Measurements from ENCODE around the gene PTPRQ. TPM values are rescaled to one million over a fixed set of nuclear protein-coding genes. Genes with fewer than 3 reads are reported as not detected.
"Not testable (repeated sequence)": the region's sequence is repeated elsewhere in the genome, so short reads cannot be mapped to it uniquely, and the experiment has no call there.

Gene PTPRQ
- total RNA-seq, 1 donor from 2014 or later, result not detected

DNA sequence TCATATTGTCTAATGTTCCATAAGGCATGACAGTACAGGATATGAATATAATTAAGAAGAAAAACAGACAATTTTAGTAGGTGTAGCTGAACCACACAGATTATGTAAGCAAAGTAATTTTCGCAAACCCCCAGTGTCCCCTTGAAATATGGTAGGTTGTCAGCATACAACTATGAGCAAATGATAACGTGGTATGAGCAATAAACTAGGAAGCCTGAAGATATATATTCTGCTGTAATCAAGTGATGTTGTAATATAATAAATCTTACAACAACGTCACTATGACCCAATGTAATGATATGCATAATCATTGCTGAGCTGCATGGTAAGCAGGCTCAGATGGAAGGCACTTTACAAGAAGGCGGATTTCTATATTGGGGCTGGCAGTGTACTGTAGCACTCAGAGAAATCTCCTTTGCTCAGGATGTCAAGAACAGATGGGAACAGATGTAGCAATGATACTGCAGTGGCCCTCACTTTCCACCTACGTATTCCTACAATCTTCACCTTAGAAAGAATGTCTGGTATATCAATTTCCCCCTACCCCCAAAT lies 215.6 kb downstream of the PTPRQ start:
- no peak for DNase-seq (ENCODE audit: low read depth)
- no peak overlapping the region for H3K4me3 ChIP-seq (ENCODE audit: low read depth, low read length)
- TF ChIP-seq, protein P1, sequence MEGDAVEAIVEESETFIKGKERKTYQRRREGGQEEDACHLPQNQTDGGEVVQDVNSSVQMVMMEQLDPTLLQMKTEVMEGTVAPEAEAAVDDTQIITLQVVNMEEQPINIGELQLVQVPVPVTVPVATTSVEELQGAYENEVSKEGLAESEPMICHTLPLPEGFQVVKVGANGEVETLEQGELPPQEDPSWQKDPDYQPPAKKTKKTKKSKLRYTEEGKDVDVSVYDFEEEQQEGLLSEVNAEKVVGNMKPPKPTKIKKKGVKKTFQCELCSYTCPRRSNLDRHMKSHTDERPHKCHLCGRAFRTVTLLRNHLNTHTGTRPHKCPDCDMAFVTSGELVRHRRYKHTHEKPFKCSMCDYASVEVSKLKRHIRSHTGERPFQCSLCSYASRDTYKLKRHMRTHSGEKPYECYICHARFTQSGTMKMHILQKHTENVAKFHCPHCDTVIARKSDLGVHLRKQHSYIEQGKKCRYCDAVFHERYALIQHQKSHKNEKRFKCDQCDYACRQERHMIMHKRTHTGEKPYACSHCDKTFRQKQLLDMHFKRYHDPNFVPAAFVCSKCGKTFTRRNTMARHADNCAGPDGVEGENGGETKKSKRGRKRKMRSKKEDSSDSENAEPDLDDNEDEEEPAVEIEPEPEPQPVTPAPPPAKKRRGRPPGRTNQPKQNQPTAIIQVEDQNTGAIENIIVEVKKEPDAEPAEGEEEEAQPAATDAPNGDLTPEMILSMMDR (conservative IDR thresholded peaks at IDR 0.05; ENCODE audit: low read depth, low read length), result no peak

DNA sequence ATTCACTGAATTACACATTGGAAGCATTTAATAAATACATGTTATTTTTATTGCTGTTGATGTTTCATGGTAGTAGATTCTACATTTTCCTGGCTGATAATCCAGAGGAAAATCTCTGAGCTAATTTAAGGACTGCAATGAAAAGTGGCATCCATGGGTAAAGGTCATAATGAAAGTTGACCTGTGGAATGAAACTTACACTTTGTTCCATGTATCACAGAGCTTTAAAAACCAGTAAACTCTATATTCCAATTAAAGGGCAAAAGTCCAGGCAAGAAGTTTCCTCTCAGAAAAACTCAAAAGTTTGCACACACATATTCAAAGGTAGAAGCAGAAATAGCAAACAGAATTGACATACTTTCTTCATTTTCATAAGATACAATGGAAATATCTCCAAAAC lies 218.6 kb downstream of the PTPRQ start:
- DNase-seq (ENCODE audit: low read depth), result no peak
- H3K4me3 ChIP-seq (ENCODE audit: low read depth, low read length), result no peak overlapping the region
- TF ChIP-seq, protein P1 (conservative IDR thresholded peaks at IDR 0.05; ENCODE audit: low read depth, low read length), result no peak

DNA sequence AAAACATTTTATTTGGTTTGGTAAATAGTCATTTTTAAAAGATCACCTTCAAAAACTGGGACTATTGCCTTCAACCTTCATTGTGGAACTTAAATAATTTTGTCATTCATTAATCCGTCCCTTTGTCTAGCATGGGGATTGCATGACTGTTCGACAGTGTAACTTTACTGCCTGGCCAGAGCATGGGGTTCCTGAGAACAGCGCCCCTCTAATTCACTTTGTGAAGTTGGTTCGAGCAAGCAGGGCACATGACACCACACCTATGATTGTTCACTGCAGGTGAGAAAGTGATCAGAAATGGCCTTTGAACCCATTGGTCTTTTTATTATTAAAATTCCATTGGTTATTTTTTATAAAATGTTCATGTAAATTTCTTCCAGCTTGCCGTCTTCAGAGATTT lies 226.2 kb downstream of the PTPRQ start:
- TF ChIP-seq, protein P1 (conservative IDR thresholded peaks at IDR 0.05; ENCODE audit: low read depth, low read length), result no peak
- DNase-seq (ENCODE audit: low read depth), result no peak
- H3K4me3 ChIP-seq (ENCODE audit: low read depth, low read length), result no peak overlapping the region

DNA sequence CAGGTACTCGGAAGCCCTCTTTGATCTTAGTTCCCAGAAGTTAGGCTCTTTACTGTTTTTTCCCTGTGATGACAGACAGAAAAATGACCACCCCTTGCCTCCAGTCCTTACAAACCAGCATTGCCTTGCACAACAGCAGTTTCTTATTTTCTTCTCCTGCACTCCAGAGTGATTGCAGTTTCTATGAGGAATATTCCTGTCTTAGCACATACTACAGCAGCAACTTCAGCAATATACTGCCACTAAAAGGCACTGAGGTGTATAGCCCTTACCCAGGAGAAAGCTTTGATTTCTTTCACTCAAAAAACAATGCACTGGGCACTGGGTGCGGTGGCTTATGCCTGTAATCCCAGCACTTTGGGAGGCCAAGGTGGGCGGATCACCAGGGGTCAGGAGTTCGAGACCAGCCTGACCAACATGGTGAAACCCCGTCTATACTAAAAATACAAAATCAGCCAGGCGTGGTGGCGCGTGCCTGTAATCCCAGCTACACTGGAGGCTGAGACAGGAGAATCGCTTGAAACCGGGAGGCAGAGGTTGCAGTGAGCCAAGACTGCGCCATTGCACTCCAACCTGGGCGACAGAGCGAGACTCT lies 232.1 kb downstream of the PTPRQ start:
- DNase-seq (ENCODE audit: low read depth); H3K4me3 ChIP-seq (ENCODE audit: low read depth, low read length): not testable (repeated sequence)

DNA sequence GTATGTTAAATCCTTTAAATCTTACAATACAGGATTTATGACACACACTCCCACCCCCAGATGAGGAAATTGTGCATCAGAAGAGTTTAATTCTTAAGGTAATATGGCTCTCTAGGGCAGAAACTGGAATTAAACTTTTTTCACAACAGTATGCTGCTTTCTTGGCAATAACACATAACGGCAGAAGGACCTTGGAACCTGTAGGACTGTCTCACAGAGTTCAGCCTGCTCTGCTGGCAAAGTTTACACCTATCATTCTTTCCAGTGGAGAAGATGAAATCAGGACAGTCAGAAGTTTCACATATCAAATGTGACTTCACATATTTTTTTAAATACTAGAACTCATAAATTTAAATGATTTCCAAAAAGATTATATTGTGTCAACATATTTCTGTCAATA lies 232.8 kb downstream of the PTPRQ start:
- TF ChIP-seq, protein P1 (conservative IDR thresholded peaks at IDR 0.05; ENCODE audit: low read depth, low read length), result no peak

DNA sequence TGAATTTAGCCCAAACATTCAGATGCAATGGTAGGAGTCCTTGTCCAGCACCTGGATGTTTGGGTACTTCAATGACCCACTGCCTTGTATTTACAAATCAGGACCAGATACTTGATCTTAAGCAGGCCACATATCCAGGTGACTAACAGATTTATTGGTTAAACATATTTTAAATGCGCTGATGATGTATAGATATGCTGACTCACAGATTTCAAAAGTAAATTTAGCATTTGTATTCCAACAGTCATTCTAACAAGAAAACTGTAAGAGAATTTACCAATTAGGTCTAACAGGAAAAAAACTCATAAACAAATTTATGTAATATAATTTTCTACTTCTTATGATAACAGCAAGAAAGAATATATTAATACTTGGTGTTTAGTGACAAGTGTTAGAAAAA lies 234.0 kb downstream of the PTPRQ start:
- H3K4me3 ChIP-seq (ENCODE audit: low read depth, low read length), result no peak overlapping the region
- TF ChIP-seq, protein P1 (conservative IDR thresholded peaks at IDR 0.05; ENCODE audit: low read depth, low read length), result no peak
- no peak for DNase-seq (ENCODE audit: low read depth)

More for the DNA sequence above, 232.8 kb downstream of the PTPRQ start:
- DNase-seq (ENCODE audit: low read depth), result no peak
- no peak overlapping the region for H3K4me3 ChIP-seq (ENCODE audit: low read depth, low read length)

DNA sequence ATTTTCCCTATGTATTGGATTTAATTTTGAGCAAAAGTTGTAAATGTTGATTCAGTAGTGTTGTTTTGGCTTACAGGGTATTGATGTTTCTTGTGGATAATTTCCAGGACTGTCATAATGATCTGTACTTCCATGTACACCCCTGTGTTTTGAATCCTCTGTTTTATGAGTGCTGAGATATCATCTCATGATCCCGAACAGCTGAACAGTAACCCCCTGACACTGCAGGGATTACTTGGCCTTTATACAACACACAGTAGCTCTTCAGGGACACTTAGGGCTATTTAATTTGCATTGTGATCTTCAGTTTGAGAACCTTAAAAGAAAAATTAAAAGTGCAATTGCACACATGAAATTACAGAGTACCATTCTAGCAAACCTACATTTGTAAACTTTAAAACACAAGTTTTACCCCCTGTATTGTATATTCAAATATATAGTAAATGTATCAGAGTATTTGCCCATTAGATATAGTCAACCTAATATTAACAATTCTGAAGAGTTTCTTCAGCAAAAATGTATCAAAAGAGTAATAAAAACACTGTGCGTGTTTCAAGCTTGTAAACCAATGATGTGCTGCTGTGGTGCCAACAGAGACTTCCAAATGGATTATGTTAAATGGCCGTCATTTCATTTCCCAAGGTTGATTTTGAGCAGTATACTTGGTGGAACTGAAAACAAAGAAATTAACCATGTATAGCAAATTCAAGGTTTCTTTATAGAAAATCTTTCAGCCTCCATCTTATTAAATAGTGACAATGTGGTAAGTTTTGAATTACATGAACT lies 235.5 kb downstream of the PTPRQ start:
- H3K4me3 ChIP-seq (ENCODE audit: low read depth, low read length), result no peak overlapping the region
- TF ChIP-seq, protein P1 (conservative IDR thresholded peaks at IDR 0.05; ENCODE audit: low read depth, low read length), result no peak
- no peak for DNase-seq (ENCODE audit: low read depth)
